HepG2 (cell line): ENCODE data around the gene PRDM7. TPM values are rescaled to one million over a fixed set of nuclear protein-coding genes. Genes with fewer than 3 reads are reported as not detected.

Experiments
- ASH2L ChIP-seq: fragments of 300-600, 200-600 bp; sonication (generic); IDR thresholded peaks from 2 replicates; pipeline ENCODE4 v1.7.0; 2017; ENCODE audit warnings: low read depth, mild to moderate bottlenecking, moderate library complexity, mixed read lengths, low read length; ENCODE audit not compliant: insufficient read length
- FIP1L1 ChIP-seq: fragments of 200-400 bp; formaldehyde crosslinking; IDR thresholded peaks from 2 replicates; pipeline ENCODE4 v1.6.1; 2018; ENCODE audit warnings: low read depth, mild to moderate bottlenecking, low read length, moderate library complexity, borderline replicate concordance; ENCODE audit not compliant: insufficient read depth
- HOXA3 ChIP-seq: sonication (generic); formaldehyde crosslinking; IDR thresholded peaks from 2 replicates; pipeline ENCODE4 v1.5.0; 2020; ENCODE audit warnings: missing genetic modification reagents
- JDP2 ChIP-seq: sonication (generic); formaldehyde crosslinking; IDR thresholded peaks from 2 replicates; pipeline ENCODE4 v1.8.1; 2022; ENCODE audit warnings: missing genetic modification reagents, borderline replicate concordance
- KLF11 ChIP-seq: IDR thresholded peaks from 2 replicates; pipeline ENCODE4 v1.6.1; 2016; ENCODE audit warnings: missing compliant biosample characterization
- PCBP2 ChIP-seq: fragments of 200-400 bp; formaldehyde crosslinking; optimal IDR thresholded peaks from 2 replicates; pipeline ENCODE3; 2018; ENCODE audit warnings: low read length, low read depth; ENCODE audit not compliant: poor library complexity, severe bottlenecking
- TBX3 ChIP-seq: fragments of 450-650 bp; IDR thresholded peaks from 2 replicates; pipeline ENCODE4 v1.6.1; 2017; ENCODE audit warnings: antibody characterized with exemption, mild to moderate bottlenecking, inconsistent platforms, borderline replicate concordance
- TCF7L2 ChIP-seq: IDR thresholded peaks from 2 replicates; pipeline ENCODE4 v1.6.1; 2011; ENCODE audit warnings: mild to moderate bottlenecking, low read depth, low read length, moderate library complexity
- TEAD3 ChIP-seq: optimal IDR thresholded peaks from 2 replicates; pipeline ENCODE3; 2016; ENCODE audit warnings: borderline replicate concordance
- TGIF2 ChIP-seq: IDR thresholded peaks from 2 replicates; pipeline ENCODE4 v1.6.1; 2016; ENCODE audit warnings: control low read depth, missing compliant biosample characterization
- THAP11 ChIP-seq: IDR thresholded peaks from 2 replicates; pipeline ENCODE4 v1.6.1; 2016; ENCODE audit warnings: missing biosample characterization, missing genetic modification reagents
- WIZ ChIP-seq: sonication (generic); formaldehyde crosslinking; IDR thresholded peaks from 2 replicates; pipeline ENCODE4 v1.5.1; 2020; ENCODE audit warnings: mild to moderate bottlenecking, missing genetic modification reagents
- YY1 ChIP-seq: IDR thresholded peaks from 2 replicates; pipeline ENCODE4 v1.6.1; 2011; ENCODE audit warnings: low read length, low read depth, moderate library complexity, mild to moderate bottlenecking; ENCODE audit not compliant: insufficient read depth, insufficient replicate concordance
- ZNF205 ChIP-seq: IDR thresholded peaks from 2 replicates; pipeline ENCODE4 v1.6.1; 2018; ENCODE audit warnings: missing biosample characterization, missing genetic modification reagents
- ZNF343 ChIP-seq: sonication (generic); formaldehyde crosslinking; IDR thresholded peaks from 2 replicates; pipeline ENCODE4 v1.4.0; 2020; ENCODE audit warnings: mild to moderate bottlenecking, missing genetic modification reagents
- ZNF562 ChIP-seq: sonication (generic); formaldehyde crosslinking; IDR thresholded peaks from 2 replicates; pipeline ENCODE4 v1.8.0; 2022; ENCODE audit warnings: missing genetic modification reagents, borderline replicate concordance
- polyA plus RNA-seq, 8 experiments: library from polyadenylated mRNA; depleted of rRNA in 3 of 8; stranded (reverse) in 7 of 8; unstranded in 1 of 8; fragments of >200 nt; fragmentation: Illumina TruSeq in 4 of 8; extraction: Trizol in 4 of 8; gene quantifications; 2 replicates each; pipeline versions ENCODE4 v1.2.1 to v1.2.3, GENCODE V29; 2011 to 2016; ENCODE audit warnings: low read depth in 4 of 8, missing spikeins in 1 of 8, mixed read lengths in 1 of 8; ENCODE audit not compliant: insufficient read depth in 1 of 8
- total RNA-seq, 5 experiments: library from RNA; depleted of rRNA; stranded (reverse); fragments of >200 nt; fragmentation: Illumina TruSeq; extraction: Trizol; gene quantifications; 2 replicates each; pipeline ENCODE4 v1.2.3, GENCODE V29; 2016; ENCODE audit warnings: low read depth in 1 of 5
- TF ChIP-seq, protein P1 (sequence below): sonication (generic); formaldehyde crosslinking; IDR thresholded peaks from 2 replicates; pipeline ENCODE4 v1.9.0; 2021; ENCODE audit warnings: mild to moderate bottlenecking, missing genetic modification reagents
- TF ChIP-seq, protein P2 (sequence below): sonication (generic); formaldehyde crosslinking; IDR thresholded peaks from 2 replicates; pipeline ENCODE4 v1.4.0; 2020; ENCODE audit warnings: missing genetic modification reagents
- TF ChIP-seq, protein P3 (sequence below): IDR thresholded peaks from 2 replicates; pipeline ENCODE4 v1.6.1; 2012; ENCODE audit warnings: low read depth, low read length, improper control_type of control experiment

The PRDM7 gene
- total and polyA plus RNA-seq, 2 of the 13 experiments (the other 11 are each of a cell fraction or from before 2014, with no cell fraction given) = not detected

DNA sequence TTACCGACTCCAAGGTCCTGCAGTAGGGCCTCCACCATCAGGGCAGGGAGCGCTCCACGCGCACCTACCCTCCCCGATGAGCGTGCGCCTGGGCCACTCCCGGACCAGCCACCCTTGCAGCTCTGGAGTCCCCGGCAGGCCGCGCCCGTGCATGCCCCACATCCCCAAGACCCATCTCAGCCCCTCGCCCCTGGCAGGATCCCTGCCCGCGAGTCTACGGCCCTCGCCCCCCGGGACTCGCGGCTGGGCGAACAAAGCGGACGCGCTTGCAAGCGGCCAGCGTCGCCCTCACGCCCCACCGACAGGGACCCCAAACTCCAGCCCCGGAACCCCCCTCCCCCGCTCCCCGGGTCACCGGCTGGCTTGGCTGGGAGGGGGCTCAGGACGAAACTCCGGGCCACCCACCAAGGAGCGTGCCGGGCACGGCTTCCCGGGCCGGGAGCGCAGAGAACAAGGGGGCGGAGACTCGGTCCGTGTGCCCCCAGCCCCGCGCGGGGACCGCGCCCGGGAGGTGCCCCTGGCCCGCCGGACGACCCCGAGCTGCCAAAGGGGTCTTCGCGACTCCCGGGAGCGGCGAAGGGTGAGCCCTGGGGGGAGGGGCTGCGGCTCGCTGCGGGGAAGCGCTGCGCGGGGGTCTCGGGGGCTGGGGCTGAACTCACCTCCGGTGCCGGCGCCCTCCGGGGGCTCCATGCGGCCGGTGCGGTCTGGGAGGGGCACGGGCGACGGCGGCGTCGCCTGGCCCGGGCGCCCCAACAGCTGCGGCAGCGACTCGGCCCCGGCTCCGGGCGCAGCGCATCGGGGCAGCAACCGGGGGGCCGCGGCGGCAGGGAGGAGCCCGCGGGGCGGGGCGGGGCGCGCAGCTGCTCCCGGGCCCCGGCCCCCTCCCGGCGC, 58.2 kb downstream of the PRDM7 start, which contains the start of gene DBNDD1 (continued):
- TF ChIP-seq ZNF343 (CRISPR knock-in tag) (no peak), ZNF562 (no peak), TCF7L2 (no peak), JDP2 (no peak), TEAD3 (CRISPR knock-in tag) (no peak), TGIF2 (CRISPR knock-in tag) (no peak), HOXA3 (CRISPR knock-in tag) (peak; percentile 56; the same call in 1 of the 2 replicates), ZNF205 (CRISPR knock-in tag) (no peak), WIZ (CRISPR knock-in tag) (no peak), FIP1L1 (no peak), ASH2L (peak; percentile 67), PCBP2 (no peak), THAP11 (CRISPR knock-in tag) (no peak; the same call in 1 of the 2 replicates), YY1 (no peak), KLF11 (CRISPR knock-in tag) (no peak), TBX3 (no peak)
- TF ChIP-seq, protein P1, sequence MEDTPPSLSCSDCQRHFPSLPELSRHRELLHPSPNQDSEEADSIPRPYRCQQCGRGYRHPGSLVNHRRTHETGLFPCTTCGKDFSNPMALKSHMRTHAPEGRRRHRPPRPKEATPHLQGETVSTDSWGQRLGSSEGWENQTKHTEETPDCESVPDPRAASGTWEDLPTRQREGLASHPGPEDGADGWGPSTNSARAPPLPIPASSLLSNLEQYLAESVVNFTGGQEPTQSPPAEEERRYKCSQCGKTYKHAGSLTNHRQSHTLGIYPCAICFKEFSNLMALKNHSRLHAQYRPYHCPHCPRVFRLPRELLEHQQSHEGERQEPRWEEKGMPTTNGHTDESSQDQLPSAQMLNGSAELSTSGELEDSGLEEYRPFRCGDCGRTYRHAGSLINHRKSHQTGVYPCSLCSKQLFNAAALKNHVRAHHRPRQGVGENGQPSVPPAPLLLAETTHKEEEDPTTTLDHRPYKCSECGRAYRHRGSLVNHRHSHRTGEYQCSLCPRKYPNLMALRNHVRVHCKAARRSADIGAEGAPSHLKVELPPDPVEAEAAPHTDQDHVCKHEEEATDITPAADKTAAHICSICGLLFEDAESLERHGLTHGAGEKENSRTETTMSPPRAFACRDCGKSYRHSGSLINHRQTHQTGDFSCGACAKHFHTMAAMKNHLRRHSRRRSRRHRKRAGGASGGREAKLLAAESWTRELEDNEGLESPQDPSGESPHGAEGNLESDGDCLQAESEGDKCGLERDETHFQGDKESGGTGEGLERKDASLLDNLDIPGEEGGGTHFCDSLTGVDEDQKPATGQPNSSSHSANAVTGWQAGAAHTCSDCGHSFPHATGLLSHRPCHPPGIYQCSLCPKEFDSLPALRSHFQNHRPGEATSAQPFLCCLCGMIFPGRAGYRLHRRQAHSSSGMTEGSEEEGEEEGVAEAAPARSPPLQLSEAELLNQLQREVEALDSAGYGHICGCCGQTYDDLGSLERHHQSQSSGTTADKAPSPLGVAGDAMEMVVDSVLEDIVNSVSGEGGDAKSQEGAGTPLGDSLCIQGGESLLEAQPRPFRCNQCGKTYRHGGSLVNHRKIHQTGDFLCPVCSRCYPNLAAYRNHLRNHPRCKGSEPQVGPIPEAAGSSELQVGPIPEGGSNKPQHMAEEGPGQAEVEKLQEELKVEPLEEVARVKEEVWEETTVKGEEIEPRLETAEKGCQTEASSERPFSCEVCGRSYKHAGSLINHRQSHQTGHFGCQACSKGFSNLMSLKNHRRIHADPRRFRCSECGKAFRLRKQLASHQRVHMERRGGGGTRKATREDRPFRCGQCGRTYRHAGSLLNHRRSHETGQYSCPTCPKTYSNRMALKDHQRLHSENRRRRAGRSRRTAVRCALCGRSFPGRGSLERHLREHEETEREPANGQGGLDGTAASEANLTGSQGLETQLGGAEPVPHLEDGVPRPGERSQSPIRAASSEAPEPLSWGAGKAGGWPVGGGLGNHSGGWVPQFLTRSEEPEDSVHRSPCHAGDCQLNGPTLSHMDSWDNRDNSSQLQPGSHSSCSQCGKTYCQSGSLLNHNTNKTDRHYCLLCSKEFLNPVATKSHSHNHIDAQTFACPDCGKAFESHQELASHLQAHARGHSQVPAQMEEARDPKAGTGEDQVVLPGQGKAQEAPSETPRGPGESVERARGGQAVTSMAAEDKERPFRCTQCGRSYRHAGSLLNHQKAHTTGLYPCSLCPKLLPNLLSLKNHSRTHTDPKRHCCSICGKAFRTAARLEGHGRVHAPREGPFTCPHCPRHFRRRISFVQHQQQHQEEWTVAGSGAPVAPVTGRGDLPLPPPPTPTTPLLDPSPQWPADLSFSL = no peak
- TF ChIP-seq, protein P2, sequence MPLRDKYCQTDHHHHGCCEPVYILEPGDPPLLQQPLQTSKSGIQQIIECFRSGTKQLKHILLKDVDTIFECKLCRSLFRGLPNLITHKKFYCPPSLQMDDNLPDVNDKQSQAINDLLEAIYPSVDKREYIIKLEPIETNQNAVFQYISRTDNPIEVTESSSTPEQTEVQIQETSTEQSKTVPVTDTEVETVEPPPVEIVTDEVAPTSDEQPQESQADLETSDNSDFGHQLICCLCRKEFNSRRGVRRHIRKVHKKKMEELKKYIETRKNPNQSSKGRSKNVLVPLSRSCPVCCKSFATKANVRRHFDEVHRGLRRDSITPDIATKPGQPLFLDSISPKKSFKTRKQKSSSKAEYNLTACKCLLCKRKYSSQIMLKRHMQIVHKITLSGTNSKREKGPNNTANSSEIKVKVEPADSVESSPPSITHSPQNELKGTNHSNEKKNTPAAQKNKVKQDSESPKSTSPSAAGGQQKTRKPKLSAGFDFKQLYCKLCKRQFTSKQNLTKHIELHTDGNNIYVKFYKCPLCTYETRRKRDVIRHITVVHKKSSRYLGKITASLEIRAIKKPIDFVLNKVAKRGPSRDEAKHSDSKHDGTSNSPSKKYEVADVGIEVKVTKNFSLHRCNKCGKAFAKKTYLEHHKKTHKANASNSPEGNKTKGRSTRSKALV (CRISPR knock-in tag) = peak; percentile 78; the same call in 1 of the 2 replicates
- TF ChIP-seq, protein P3, sequence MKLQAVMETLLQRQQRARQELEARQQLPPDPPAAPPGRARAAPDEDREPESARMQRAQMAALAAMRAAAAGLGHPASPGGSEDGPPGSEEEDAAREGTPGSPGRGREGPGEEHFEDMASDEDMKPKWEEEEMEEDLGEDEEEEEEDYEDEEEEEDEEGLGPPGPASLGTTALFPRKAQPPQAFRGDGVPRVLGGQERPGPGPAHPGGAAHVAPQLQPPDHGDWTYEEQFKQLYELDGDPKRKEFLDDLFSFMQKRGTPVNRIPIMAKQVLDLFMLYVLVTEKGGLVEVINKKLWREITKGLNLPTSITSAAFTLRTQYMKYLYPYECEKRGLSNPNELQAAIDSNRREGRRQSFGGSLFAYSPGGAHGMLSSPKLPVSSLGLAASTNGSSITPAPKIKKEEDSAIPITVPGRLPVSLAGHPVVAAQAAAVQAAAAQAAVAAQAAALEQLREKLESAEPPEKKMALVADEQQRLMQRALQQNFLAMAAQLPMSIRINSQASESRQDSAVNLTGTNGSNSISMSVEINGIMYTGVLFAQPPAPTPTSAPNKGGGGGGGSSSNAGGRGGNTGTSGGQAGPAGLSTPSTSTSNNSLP = no peak
